ENCODE measurements around the gene USP8. TPM values are rescaled to one million over a fixed set of nuclear protein-coding genes. Genes with fewer than 3 reads are reported as not detected.
"Not testable (repeated sequence)": the region's sequence is repeated elsewhere in the genome, so short reads cannot be mapped to it uniquely, and the experiment has no call there.

The USP8 gene
- polyA plus RNA-seq, 2 of the 4 experiments (the other 2 are of a cell fraction), result 53.1 to 108 TPM

- FAIRE-seq (no peak), ATAC-seq (no peak), DNase-seq (ENCODE audit: low read depth in 1 of 2, low spot score in 1 of 2) (peak in 1 of 2 experiments; percentile 19)
- no peak overlapping the region for H3K4me3 ChIP-seq
- no peak overlapping the region for H3K4me2 ChIP-seq
- ChIA-PET CTCF (interaction anchor here (0.6 to 1.3 kb wide), 2 partner anchors 13 to 39 kb away, joined by 3 to 4 read pairs; no protein-coding TSS in a partner anchor), POLR2A (interaction anchor here (1.4 kb wide), 1 partner anchor 63 kb away, joined by 3 read pairs; the partner anchor contains the start of gene GABPB1)
- no peaks in the 10 kb centered on the region for H3K9me3 ChIP-seq
- no peaks in the 10 kb centered on the region for H3K4me1 ChIP-seq
- TF ChIP-seq SMC3 (IDR thresholded peaks at IDR 0.05) (no peak), E2F6 (IDR thresholded peaks at IDR 0.05; ENCODE audit: borderline replicate concordance, low read depth) (no peak), HEYL (CRISPR knock-in tag; IDR thresholded peaks at IDR 0.05) (no peak), SREBF2 (IDR thresholded peaks at IDR 0.05) (no peak), JUNB (IDR thresholded peaks at IDR 0.05) (no peak), ZC3H11A (IDR thresholded peaks at IDR 0.05) (no peak), ELK1 (IDR thresholded peaks at IDR 0.05; ENCODE audit: low read depth, low read length) (no peak), HOXB13 (CRISPR knock-in tag; IDR thresholded peaks at IDR 0.05; ENCODE audit: low read depth) (no peak), MYC (IDR thresholded peaks at IDR 0.05; ENCODE audit: borderline replicate concordance, low read length) (no peak), ESRRA (IDR thresholded peaks at IDR 0.05; ENCODE audit: borderline replicate concordance, low read length) (no peak), POLR2AphosphoS2 (conservative IDR thresholded peaks at IDR 0.05; ENCODE audit: low read length) (no peak), TP53 (CRISPR knock-in tag; IDR thresholded peaks at IDR 0.05) (no peak), TFCP2L1 (CRISPR knock-in tag; IDR thresholded peaks at IDR 0.05) (no peak), JUN (IDR thresholded peaks at IDR 0.05) (no peak), FOSB (CRISPR knock-in tag; IDR thresholded peaks at IDR 0.05) (no peak), CHD2 (IDR thresholded peaks at IDR 0.05; ENCODE audit: low read length, partially characterized antibody) (no peak), RNF2 (IDR thresholded peaks at IDR 0.05; ENCODE audit: borderline replicate concordance, low read depth) (no peak), HES2 (IDR thresholded peaks at IDR 0.05) (no peak), BHLHE40 (IDR thresholded peaks at IDR 0.05; ENCODE audit: low read depth, low read length) (no peak)
- WGBS (ENCODE audit: missing lambda C conversion rate), result 66% methylated on average over 9 of the region's 9 CpGs
- no peak overlapping the region for H3K27ac ChIP-seq
These were observed 6.1 kb upstream of the USP8 start for GRCh38 chr15:50418041-50418583.

GRCh38 chr15:50425219-50425618, 1.0 kb downstream of the USP8 start:
- no peak for ATAC-seq
- H3K4me3 ChIP-seq, result peak overlapping the region; percentile 63
- no peaks in the 10 kb centered on the region for H3K9me3 ChIP-seq
- POLR2A ChIA-PET, result interaction anchor here (1.4 to 1.8 kb wide), 4 partner anchors 13 to 71 kb away, joined by 5 to 36 read pairs (median 10); partner anchors contain the start of gene GABPB1
- no peak for FAIRE-seq
- peak overlapping the region; percentile 85 for H3K4me2 ChIP-seq
- peaks cover 19% of the 10 kb centered on the region; the same call in 2 of the 3 replicates for H3K4me1 ChIP-seq
- 8% methylated on average over 5 of the region's 5 CpGs for WGBS (ENCODE audit: missing lambda C conversion rate)
- H3K27ac ChIP-seq, result peak overlapping the region; percentile 80 to 88
- peak; percentile 90 for TF ChIP-seq MAFK (IDR thresholded peaks at IDR 0.05; ENCODE audit: partially characterized antibody)
- TF ChIP-seq RFX5 (IDR thresholded peaks at IDR 0.05), result no peak
- CTCF ChIA-PET, result no interaction called here
- DNase-seq (ENCODE audit: low read depth in 1 of 2, low spot score in 1 of 2), result no peak

- TF ChIP-seq CEBPB (IDR thresholded peaks at IDR 0.05), result peak in 1 of 2 experiments; percentile 46; a peak in 1 of 4 replicates
- DNase-seq (ENCODE audit: low read depth in 1 of 2, low spot score in 1 of 2); H3K9me3 ChIP-seq; POLR2A ChIA-PET; ATAC-seq; H3K27ac ChIP-seq; FAIRE-seq: not testable (repeated sequence)
- H3K4me3 ChIP-seq, result peak overlapping the region; percentile 63
- CTCF ChIA-PET, result interaction anchor here (0.6 kb wide), 1 partner anchor 31 kb away, joined by 3 read pairs; no protein-coding TSS in a partner anchor
- peaks cover 19% of the 10 kb centered on the region; the same call in 2 of the 3 replicates for H3K4me1 ChIP-seq
- WGBS (ENCODE audit: missing lambda C conversion rate), result 82% methylated on average over 17 of the region's 17 CpGs
- peak overlapping the region; percentile 85 for H3K4me2 ChIP-seq
These were observed 1.6 kb downstream of the USP8 start for GRCh38 chr15:50425678-50426246.
